IPS DF 4.7 (cell line): ENCODE measurements around the gene SRCIN1.
"Not testable (repeated sequence)": the region's sequence is repeated elsewhere in the genome, so short reads cannot be mapped to it uniquely, and the experiment has no call there.

Experiments used
- DNase-seq: peaks from one replicate; pipeline ENCODE4 v3.0.0-alpha.2; 2013; ENCODE audit warnings: low spot score; ENCODE audit errors: extremely low read depth

SRCIN1 gene

GRCh38 chr17:38485146-38485468 lies 120.6 kb downstream of the SRCIN1 start:
- DNase-seq = no peak

- DNase-seq = not testable (repeated sequence)
These were observed 121.3 kb downstream of the SRCIN1 start for GRCh38 chr17:38484242-38485145.

- not testable (repeated sequence) for DNase-seq
These were observed 123.1 kb downstream of the SRCIN1 start for GRCh38 chr17:38482700-38483043.

- DNase-seq = not testable (repeated sequence)
These were observed 123.6 kb downstream of the SRCIN1 start for GRCh38 chr17:38482039-38482699.
